ENCODE data around the gene SVEP1.

- TF ChIP-seq CTCF (IDR thresholded peaks at IDR 0.05) = no peak
- no peak for TF ChIP-seq POLR2A (IDR thresholded peaks at IDR 0.05)
These were observed at the start of gene SVEP1 for GRCh38 chr9:110579034-110579861.
